RPMI7951 (cell line): ENCODE measurements around the gene JAZF1. TPM values are rescaled to one million over a fixed set of nuclear protein-coding genes. Genes with fewer than 3 reads are reported as not detected.

Experiments used
- DNase-seq: peaks from one replicate; pipeline ENCODE4 v3.0.0-alpha.2; 2012; ENCODE audit warnings: low read depth
- total RNA-seq: library from RNA; depleted of rRNA; stranded (reverse); fragments of >200 nt; shearing (Covaris generic); gene quantifications from 2 replicates; pipeline ENCODE4 v1.2.3, GENCODE V29; 2014

Gene JAZF1
- total RNA-seq, 1 experiment from 2014 or later: 11.3 TPM

GRCh38 chr7:28191751-28192150, 11.2 kb upstream of the JAZF1 start:
- no peak for DNase-seq

- DNase-seq: no peak
Measured at GRCh38 chr7:28191184-28191583, 10.6 kb upstream of the JAZF1 start.

GRCh38 chr7:28190077-28190710, 9.6 kb upstream of the JAZF1 start:
- peak; percentile 44 for DNase-seq

- DNase-seq: no peak
Measured at GRCh38 chr7:28187012-28187411, 6.4 kb upstream of the JAZF1 start.

- no peak for DNase-seq
Measured at GRCh38 chr7:28183627-28184026, 3.0 kb upstream of the JAZF1 start.

GRCh38 chr7:28182071-28182471, 1.5 kb upstream of the JAZF1 start:
- no peak for DNase-seq

GRCh38 chr7:28181416-28181815, 821 bp upstream of the JAZF1 start:
- DNase-seq: no peak

- no peak for DNase-seq
Measured at GRCh38 chr7:28180031-28180363, 598 bp downstream of the JAZF1 start.

- DNase-seq: peak; percentile 71
Measured at GRCh38 chr7:28179120-28180030, 1.2 kb downstream of the JAZF1 start.

GRCh38 chr7:28178599-28178998, 2.0 kb downstream of the JAZF1 start:
- no peak for DNase-seq

GRCh38 chr7:28177836-28178235, 2.8 kb downstream of the JAZF1 start:
- no peak for DNase-seq

GRCh38 chr7:28176645-28177044, 4.0 kb downstream of the JAZF1 start:
- no peak for DNase-seq

- no peak for DNase-seq
Measured at GRCh38 chr7:28176174-28176573, 4.4 kb downstream of the JAZF1 start.

- no peak for DNase-seq
Measured at GRCh38 chr7:28174901-28175661, 5.5 kb downstream of the JAZF1 start.

- DNase-seq: no peak
Measured at GRCh38 chr7:28174442-28174841, 6.2 kb downstream of the JAZF1 start.

- DNase-seq: no peak
Measured at GRCh38 chr7:28173531-28173930, 7.1 kb downstream of the JAZF1 start.

- no peak for DNase-seq
Measured at GRCh38 chr7:28172958-28173357, 7.6 kb downstream of the JAZF1 start.

- no peak for DNase-seq
Measured at GRCh38 chr7:28170701-28171100, 9.9 kb downstream of the JAZF1 start.

- peak; percentile 28 for DNase-seq
Measured at GRCh38 chr7:28169230-28169629, 11.4 kb downstream of the JAZF1 start.

GRCh38 chr7:28168393-28169158, 12.0 kb downstream of the JAZF1 start:
- DNase-seq: no peak

GRCh38 chr7:28166982-28167715, 13.4 kb downstream of the JAZF1 start:
- DNase-seq: no peak
